MM.1S (cell line): ENCODE measurements around the gene PUDP.

ENCODE experiments used
- DNase-seq: peaks from one replicate; pipeline ENCODE4 v3.0.0-alpha.2; 2015
- H2AFZ ChIP-seq: fragments of 300-600 bp; sonication (generic); 2 replicates; pipeline ENCODE4 v1.6.0; 2016; ENCODE audit warnings: antibody characterized with exemption, low read length
- H3F3A ChIP-seq: fragments of 300-600 bp; sonication (generic); 2 replicates; pipeline ENCODE4 v1.6.1; 2016; ENCODE audit warnings: mild to moderate bottlenecking, antibody characterized with exemption, low read length, moderate library complexity, mixed read lengths; ENCODE audit not compliant: insufficient read depth
- H3K27ac ChIP-seq: fragments of 300-600 bp; sonication (generic); 2 replicates; pipeline ENCODE4 v1.5.1; 2016; ENCODE audit warnings: mild to moderate bottlenecking, low read length
- H3K27me3 ChIP-seq: fragments of 300-600 bp; sonication (generic); replicated peaks from 2 replicates; pipeline ENCODE4 v1.6.0; 2016; ENCODE audit warnings: low read length; ENCODE audit not compliant: insufficient read depth
- H3K36me3 ChIP-seq: fragments of 300-600 bp; sonication (generic); replicated peaks from 2 replicates; pipeline ENCODE4 v1.6.1; 2016; ENCODE audit warnings: mild to moderate bottlenecking, low read length, mixed read lengths; ENCODE audit not compliant: insufficient read depth
- H3K4me1 ChIP-seq: fragments of 300-600 bp; sonication (generic); 2 replicates; pipeline ENCODE4 v1.6.1; 2016; ENCODE audit warnings: low read length, mixed read lengths
- H3K4me2 ChIP-seq: fragments of 300-600 bp; sonication (generic); 2 replicates; pipeline ENCODE4 v1.6.0; 2016; ENCODE audit warnings: low read depth, low read length
- H3K4me3 ChIP-seq: fragments of 300-600 bp; sonication (generic); 2 replicates; pipeline ENCODE4 v1.5.1; 2016; ENCODE audit warnings: low read length, mixed read lengths
- H3K79me2 ChIP-seq: fragments of 300-600 bp; sonication (generic); 2 replicates; pipeline ENCODE4 v1.6.1; 2016; ENCODE audit warnings: mixed run types, low read length, mixed read lengths
- H3K9ac ChIP-seq: fragments of 300-600 bp; sonication (generic); 2 replicates; pipeline ENCODE4 v1.6.1; 2016; ENCODE audit warnings: low read length, mixed read lengths
- H3K9me2 ChIP-seq: fragments of 300-600 bp; sonication (generic); replicated peaks from 2 replicates; pipeline ENCODE4 v1.6.1; 2016; ENCODE audit warnings: mild to moderate bottlenecking, low read length, mixed read lengths; ENCODE audit not compliant: insufficient read depth
- H3K9me3 ChIP-seq: fragments of 300-600 bp; sonication (generic); replicated peaks from 2 replicates; pipeline ENCODE4 v1.6.1; 2016; ENCODE audit warnings: mild to moderate bottlenecking, low read length, mixed read lengths; ENCODE audit not compliant: insufficient read depth
- H4K20me1 ChIP-seq: fragments of 300-600 bp; sonication (generic); 2 replicates; pipeline ENCODE4 v1.6.1; 2016; ENCODE audit warnings: mild to moderate bottlenecking, low read length, moderate library complexity, mixed read lengths; ENCODE audit not compliant: insufficient read depth
- EZH2 ChIP-seq: fragments of 300-600 bp; sonication (generic); optimal IDR thresholded peaks from 2 replicates; pipeline ENCODE3; 2017; ENCODE audit warnings: low read depth, mild to moderate bottlenecking, antibody characterized with exemption, low read length, mixed read lengths
- EZH2phosphoT487 ChIP-seq: fragments of 300-600 bp; sonication (generic); IDR thresholded peaks from 2 replicates; pipeline ENCODE4 v1.6.1; 2018; ENCODE audit warnings: antibody characterized with exemption, low read length
- TF ChIP-seq, protein P1 (sequence below): fragments of 300-600 bp; sonication (generic); IDR thresholded peaks from 2 replicates; pipeline ENCODE4 v1.5.1; 2016; ENCODE audit warnings: antibody characterized with exemption, low read length, mixed read lengths

Gene PUDP

DNA sequence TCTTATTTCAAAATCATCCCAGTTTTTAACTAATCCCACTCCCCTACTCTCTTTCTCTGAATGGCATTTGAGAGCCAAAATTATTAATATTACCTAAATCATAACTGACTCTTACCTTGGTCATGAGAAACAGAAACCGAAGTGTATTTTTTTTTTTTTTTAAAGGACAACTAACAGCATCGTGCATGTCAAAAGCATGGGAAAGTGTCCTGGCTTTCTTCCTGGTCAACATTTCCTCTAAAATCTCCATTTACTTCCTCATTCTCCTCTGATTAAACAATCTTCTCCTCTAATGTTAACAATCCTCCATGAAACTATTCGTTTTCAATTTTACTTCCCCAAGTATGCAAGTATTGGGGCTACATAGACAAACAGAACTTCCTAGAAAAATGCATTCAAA, 2.5 kb downstream of the PUDP start:
- Histone ChIP-seq H3K4me3 (no peak overlapping the region), H3K9me3 (no peaks in the 10 kb centered on the region), H2AFZ (no peak overlapping the region), H3K4me1 (0 out of 2 replicates have a peak, but pooled peaks cover 3% of the 10 kb centered on the region), H3K36me3 (no peaks in the 10 kb centered on the region), H3F3A (no peaks in the 10 kb centered on the region), H3K9ac (no peak overlapping the region), H3K9me2 (no peaks in the 10 kb centered on the region), H3K27me3 (no peaks in the 10 kb centered on the region), H3K27ac (no peak overlapping the region), H4K20me1 (no peaks in the 10 kb centered on the region), H3K4me2 (no peak overlapping the region), H3K79me2 (peaks cover 36% of the 10 kb centered on the region)
- no peak for DNase-seq
- TF ChIP-seq, protein P1, sequence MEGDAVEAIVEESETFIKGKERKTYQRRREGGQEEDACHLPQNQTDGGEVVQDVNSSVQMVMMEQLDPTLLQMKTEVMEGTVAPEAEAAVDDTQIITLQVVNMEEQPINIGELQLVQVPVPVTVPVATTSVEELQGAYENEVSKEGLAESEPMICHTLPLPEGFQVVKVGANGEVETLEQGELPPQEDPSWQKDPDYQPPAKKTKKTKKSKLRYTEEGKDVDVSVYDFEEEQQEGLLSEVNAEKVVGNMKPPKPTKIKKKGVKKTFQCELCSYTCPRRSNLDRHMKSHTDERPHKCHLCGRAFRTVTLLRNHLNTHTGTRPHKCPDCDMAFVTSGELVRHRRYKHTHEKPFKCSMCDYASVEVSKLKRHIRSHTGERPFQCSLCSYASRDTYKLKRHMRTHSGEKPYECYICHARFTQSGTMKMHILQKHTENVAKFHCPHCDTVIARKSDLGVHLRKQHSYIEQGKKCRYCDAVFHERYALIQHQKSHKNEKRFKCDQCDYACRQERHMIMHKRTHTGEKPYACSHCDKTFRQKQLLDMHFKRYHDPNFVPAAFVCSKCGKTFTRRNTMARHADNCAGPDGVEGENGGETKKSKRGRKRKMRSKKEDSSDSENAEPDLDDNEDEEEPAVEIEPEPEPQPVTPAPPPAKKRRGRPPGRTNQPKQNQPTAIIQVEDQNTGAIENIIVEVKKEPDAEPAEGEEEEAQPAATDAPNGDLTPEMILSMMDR: no peak
- TF ChIP-seq EZH2phosphoT487 (no peak), EZH2 (no peak)

DNA sequence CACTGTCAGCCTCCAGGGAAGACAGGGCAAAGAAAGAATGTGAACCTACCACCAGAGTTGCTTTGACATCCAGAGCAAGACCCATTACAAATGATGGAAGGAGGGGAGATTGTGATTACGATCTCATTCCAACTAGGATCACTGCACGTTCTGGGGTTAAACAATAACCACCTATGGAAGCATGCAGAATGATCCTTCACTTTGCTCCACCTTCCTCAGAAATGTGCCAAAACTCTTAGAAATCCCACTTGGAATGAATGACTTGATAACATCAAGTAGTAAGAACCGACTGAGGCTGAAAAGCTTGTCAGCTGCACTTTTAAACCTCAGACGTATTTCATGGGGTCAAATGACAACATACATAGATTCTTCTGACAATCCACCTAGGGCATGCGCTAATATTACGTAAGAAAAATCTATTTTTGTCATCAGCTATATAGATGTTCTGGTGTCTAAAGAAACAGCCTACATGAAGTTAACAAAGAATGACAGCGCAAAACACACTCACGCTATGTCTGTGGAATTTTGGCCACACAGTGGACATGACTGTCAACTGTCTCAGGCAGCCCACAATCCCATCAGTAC, 3.9 kb downstream of the PUDP start:
- no peak for DNase-seq
- no peaks in the 10 kb centered on the region for H3K9me2 ChIP-seq
- peaks cover 41% of the 10 kb centered on the region for H3K79me2 ChIP-seq
- H3K9me3 ChIP-seq: no peaks in the 10 kb centered on the region
- no peak overlapping the region for H3K4me2 ChIP-seq
- H4K20me1 ChIP-seq: no peaks in the 10 kb centered on the region
- H3K27ac ChIP-seq: no peak overlapping the region
- H3K27me3 ChIP-seq: no peaks in the 10 kb centered on the region
- H3K36me3 ChIP-seq: no peaks in the 10 kb centered on the region
- 0 out of 2 replicates have a peak, but pooled peaks cover 3% of the 10 kb centered on the region for H3K4me1 ChIP-seq
- no peak overlapping the region for H2AFZ ChIP-seq
- H3K9ac ChIP-seq: no peak overlapping the region
- H3F3A ChIP-seq: no peaks in the 10 kb centered on the region
- H3K4me3 ChIP-seq: no peak overlapping the region
- TF ChIP-seq EZH2phosphoT487 (no peak), EZH2 (no peak)
- TF ChIP-seq, protein P1: no peak

DNA sequence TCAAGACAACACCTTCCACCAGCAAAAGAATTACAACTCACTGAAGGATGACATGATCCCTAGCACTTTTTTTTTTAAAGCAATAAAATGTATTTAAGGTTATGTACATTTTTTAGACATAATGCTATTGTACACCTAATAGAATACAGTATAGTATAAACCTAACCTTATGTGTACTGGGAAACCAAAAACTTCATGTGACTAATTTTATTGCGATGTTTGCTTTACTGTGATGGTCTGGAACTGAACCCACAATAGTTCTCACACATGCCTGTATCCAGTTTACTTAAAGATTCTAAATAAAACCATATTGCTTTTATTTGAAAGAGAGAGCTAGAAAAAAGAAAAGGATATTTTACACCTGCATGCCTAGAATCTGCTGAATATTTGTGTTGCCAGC, 4.9 kb downstream of the PUDP start:
- H3K9me2 ChIP-seq: no peaks in the 10 kb centered on the region
- H3K36me3 ChIP-seq: no peaks in the 10 kb centered on the region
- H4K20me1 ChIP-seq: no peaks in the 10 kb centered on the region
- H3F3A ChIP-seq: no peaks in the 10 kb centered on the region
- H3K9ac ChIP-seq: no peak overlapping the region
- no peak overlapping the region for H2AFZ ChIP-seq
- H3K4me1 ChIP-seq: no peaks in the 10 kb centered on the region
- H3K4me2 ChIP-seq: no peak overlapping the region
- peaks cover 41% of the 10 kb centered on the region for H3K79me2 ChIP-seq
- no peaks in the 10 kb centered on the region for H3K27me3 ChIP-seq
- H3K9me3 ChIP-seq: no peaks in the 10 kb centered on the region
- no peak for TF ChIP-seq EZH2
- TF ChIP-seq, protein P1: no peak
- TF ChIP-seq EZH2phosphoT487: no peak
- H3K4me3 ChIP-seq: no peak overlapping the region
- H3K27ac ChIP-seq: no peak overlapping the region
- no peak for DNase-seq
